HG03060 (cell line): ENCODE measurements around the gene EIF2S3B.
"Not testable (repeated sequence)": the region's sequence is repeated elsewhere in the genome, so short reads cannot be mapped to it uniquely, and the experiment has no call there.

Source experiments
- ATAC-seq: cut with Tn5 transposase; IDR thresholded peaks from one replicate; pipeline ENCODE4 v1.9.1; 2021; ENCODE audit warnings: low read depth, moderate number of reproducible peaks; ENCODE audit not compliant: unreplicated experiment

EIF2S3B gene

DNA sequence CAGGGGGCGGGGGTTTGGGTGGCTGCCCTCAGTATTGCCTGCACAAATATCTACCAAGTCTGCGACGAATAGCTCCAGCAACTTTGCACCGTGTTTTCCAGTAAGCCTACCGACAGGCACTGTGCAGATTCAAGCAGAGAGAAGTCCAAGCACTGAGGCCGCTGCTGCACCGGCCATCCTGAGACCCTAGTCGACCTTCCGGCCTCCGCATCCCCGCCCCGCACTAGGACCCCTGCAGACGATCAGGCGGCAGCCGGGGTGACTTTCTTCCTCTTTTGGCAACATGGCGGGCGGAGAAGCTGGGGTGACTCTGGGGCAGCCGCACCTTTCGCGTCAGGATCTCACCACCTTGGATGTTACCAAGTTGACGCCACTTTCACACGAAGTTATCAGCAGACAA is at the start of gene EIF2S3B:
Gene EIF2S3B (plus strand): TSS at position 271 of the 400 bp plus-strand sequence. CDS start 13 bp downstream, at position 284.
- ATAC-seq: no peak

- no peak for ATAC-seq
Observed at GRCh38 chr12:10456856-10457255, 48.8 kb upstream of the EIF2S3B start.

DNA sequence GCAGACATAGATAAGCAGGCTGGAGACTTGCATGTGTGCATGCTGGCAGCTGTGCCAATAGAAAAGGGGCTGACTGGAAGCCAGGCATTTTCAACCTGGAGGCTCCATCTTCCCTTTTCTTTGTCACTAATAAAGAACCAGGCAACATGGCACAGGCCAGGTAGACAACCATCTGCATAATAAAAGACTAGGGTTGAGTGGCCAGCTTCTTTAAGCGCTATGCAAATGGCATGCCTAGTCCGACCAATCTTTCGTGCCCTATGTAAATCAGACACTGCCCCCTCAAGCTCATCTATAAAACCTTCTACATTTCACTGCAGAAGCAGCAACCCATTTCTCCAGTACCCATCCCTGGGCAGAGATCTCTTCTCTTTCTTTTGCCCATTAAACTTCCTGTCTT is 47.9 kb upstream of the EIF2S3B start:
- no peak for ATAC-seq

GRCh38 chr12:10466311-10466710 is 39.4 kb upstream of the EIF2S3B start:
- ATAC-seq: no peak

DNA sequence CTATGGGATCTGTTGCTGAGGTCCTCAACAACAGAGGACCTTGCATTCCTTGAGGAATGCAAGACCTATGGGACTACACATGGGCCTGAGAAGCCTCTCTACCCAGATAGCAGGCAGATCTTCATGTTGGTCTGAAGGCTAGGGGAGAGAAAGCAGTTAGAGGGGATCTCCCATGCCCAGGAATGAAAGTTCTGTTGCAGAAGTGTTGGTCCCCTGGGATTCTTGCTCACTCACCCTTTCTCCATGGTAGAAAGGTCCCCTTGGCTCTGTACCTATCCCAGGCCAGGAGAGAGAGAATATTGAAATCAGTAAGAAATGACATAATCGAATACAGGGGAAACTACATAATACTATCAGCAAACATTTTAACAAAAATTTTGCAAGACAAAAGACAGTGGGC is 36.0 kb upstream of the EIF2S3B start:
- ATAC-seq: no peak

DNA sequence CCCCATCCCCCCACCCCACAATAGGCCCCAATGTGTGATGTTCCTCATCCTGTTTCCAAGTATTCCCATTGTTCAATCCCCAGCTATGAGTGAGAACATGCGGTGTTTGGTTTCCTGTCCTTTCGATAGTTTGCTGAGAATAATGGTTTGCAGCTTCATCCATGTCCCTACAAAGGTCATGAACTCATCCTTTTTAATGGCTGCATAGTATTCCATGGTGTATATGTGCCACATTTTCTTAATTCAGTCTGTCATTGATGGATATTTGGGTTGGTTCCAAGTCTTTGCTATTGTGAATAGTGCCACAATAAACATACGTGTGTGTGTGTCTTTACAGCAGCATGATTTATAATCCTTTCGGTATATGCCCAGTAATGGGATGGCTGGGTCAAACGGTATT is 32.9 kb upstream of the EIF2S3B start:
- not testable (repeated sequence) for ATAC-seq

- not testable (repeated sequence) for ATAC-seq
Observed at GRCh38 chr12:10481901-10482300, 23.8 kb upstream of the EIF2S3B start.

DNA sequence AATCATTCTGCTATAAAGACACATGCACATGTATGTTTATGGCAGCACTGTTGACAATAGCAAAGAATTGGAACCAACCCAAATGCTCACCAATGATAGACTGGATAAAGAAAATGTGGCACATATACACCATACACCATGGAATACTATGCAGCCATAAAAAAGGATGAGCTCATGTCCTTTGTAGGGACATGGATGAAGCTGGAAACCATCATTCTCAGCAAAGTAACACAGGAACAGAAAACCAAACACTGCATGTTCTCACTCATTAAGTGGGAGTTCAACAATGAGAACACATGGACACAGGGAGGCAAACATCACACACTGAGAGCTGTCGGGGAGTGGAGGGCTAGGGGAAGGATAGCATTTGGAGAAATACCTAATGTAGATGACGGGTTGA is 18.4 kb upstream of the EIF2S3B start:
- not testable (repeated sequence) for ATAC-seq

GRCh38 chr12:10491766-10492165 is 13.9 kb upstream of the EIF2S3B start:
- no peak for ATAC-seq

GRCh38 chr12:10497602-10498001 is 8.1 kb upstream of the EIF2S3B start:
- ATAC-seq: no peak

GRCh38 chr12:10498042-10498441 is 7.6 kb upstream of the EIF2S3B start:
- no peak for ATAC-seq

DNA sequence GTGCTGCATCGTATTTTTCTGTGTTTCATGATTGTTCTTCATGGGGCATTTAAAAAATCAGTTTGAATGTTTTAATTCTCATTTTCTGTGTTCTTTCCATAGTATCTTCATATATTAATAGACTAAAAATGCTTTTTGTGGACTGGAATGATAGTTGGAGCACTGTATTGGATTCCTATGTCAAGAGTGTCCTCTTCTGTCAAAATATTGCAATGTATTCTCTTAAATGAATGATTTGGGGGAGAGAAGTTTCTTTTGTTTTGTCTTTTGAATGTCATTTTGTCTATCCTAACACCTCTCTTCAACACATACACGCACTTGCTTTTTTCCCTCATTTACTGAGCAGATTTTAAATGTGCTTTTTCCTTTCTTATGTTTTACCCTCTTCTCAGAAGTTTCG is 4.7 kb upstream of the EIF2S3B start:
- ATAC-seq: no peak

DNA sequence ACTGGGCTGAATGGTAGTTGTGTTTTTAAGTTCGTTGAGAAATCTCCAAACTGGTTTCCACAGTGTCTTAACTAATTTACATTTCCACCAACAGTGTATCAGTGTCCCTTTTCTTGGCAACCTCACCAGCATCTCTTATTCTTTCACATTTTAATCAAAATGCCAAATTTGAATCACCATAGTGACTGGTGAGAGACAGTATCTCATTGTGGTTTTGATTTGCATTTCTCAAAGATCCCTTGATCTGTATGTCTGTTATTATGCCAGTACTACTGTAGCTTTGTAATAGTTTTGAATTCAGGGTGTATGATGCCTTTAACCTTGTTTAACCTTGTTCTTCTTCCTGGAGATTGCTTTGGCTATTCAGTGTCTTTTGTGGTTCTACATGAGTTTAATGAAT is 2.2 kb upstream of the EIF2S3B start:
- ATAC-seq: no peak

- no peak for ATAC-seq
Observed at GRCh38 chr12:10511756-10512355, 6.2 kb downstream of the EIF2S3B start.

DNA sequence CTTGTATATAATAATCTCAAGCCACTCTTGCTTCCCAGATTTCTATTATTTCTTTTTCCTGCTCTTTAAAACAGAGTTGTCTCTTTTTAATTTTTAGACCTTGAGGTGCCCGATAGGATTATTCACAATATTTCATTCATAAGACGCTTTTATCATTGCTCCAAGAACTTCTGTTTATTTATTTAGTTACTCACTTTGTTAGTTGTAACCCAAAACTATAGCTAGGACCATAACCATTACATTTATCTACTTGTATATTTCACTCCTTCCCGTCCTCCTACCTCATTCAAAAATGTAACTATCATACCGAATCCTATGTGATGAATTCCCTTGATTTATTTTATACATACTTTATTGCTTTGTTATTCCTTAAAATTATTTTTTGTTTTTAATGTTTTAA is 7.1 kb downstream of the EIF2S3B start:
- ATAC-seq: no peak

DNA sequence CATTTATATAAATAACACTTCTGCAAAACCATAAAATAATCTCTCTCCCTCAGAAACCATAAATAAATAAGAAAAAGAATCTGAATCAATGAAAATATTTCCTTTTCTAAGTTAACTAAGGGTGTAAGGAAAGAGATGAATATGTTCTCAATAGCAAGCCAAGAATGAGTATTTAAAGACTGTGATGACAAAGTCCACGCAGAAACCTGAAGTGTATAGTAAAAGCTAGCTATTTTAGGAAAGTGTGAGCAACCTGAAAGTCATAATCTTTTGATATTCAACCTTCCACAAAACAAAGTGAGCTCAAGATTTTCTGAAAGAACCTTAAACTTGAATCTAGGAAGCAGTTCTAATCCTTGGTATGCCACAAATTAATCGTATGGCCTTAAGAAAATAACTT is 15.9 kb downstream of the EIF2S3B start:
- ATAC-seq: no peak

DNA sequence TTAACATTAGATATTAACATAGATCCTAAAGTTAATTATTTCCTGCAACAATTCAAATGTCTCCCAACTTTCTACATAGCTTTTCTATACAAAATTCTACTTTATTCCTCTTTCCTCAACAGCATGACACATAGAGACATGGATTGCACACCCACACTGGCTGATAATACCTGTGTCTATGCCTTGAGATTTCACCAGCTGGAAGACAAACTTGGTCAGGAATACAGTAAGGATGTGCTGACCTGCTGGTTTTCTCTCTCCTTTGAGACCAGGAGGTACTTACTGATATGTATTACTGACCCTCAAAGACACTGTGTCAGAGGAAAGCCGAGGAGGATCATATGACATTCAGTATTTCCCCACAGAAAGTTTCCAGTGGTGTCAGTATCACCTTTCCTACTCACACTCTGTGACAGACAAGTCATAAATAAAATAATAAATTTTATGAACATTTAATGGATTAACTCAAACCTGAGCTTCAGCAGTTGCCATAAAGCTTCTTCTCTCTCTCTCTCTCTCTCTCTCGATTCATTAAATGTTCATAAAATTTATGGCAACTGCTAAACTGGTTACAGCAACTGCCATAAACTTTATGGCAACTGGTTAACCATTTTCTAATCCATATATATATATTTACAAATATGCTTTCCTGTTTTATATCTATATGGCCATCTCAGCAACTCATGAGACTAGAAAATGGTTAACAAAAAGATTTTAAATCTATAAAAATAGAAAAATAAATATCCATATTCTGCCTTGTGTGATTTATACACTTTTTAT is 22.7 kb downstream of the EIF2S3B start:
- no peak for ATAC-seq

- ATAC-seq: no peak
Observed at GRCh38 chr12:10529603-10530002, 23.9 kb downstream of the EIF2S3B start.

GRCh38 chr12:10537721-10538120 is 32.0 kb downstream of the EIF2S3B start:
- no peak for ATAC-seq

DNA sequence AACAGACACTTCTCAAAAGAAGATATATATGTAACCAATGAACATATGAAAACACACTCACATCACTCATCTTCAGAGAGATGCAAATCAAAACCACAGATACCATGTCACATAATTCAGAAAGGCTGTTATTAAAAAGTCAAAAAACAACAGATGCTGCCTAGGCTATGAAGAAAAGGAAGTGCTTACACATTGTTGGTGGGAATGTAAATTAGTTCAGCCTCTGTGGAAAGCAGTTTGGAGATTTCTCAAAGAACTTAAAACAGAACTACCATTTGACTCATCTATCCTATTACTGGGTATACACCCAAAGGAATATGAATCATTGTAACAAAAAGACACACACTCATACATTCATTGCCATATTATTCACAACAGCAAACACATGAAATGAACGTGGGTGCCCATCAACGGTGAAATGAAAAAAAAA is 35.1 kb downstream of the EIF2S3B start:
- peak; percentile 75 for ATAC-seq

DNA sequence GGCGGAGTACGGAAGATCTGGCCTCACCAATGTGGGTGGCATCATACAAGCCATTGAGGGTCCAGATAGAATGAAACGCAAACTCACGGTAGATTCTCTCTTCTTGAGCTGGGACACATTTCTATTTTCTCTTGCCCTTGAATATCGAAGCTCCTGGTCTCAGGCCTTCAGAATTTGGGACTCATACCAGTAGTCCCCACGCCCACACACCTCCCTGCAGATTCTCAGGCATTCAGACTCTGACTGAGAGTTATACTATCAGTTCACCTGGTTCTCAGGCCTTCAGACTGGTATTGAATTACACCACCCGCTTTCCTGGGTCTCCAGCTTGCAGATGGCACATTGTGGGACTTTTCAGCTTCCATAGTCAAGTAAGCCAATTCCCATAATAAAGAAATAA is 37.8 kb downstream of the EIF2S3B start:
- no peak for ATAC-seq

DNA sequence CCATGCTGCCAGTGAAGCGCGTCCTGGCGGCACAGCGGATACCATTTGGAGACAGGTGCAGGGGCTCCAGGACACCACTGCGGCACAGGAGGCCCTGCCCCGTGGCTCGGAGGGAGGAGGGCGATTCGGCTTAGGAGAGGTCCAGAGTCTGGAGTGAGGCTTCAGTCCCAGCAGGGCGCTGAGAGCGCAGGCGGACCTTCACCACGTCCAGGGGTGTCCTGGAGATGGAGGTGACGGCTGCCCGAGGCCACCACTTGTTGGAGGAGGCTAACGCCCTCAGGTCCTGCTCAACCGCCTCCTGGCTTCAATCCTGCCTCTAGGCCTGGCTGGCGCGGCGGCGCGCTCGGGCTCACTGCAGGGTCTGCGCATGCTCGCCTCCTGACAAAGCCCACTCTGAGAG is 45.7 kb downstream of the EIF2S3B start:
- no peak for ATAC-seq
